Nephron progenitor cell (in vitro differentiated cells): Measurements from ENCODE around the gene THBS4.

ENCODE experiments used
- DNase-seq: peaks from one replicate; pipeline ENCODE4 v3.0.0; 2021
- H3K27ac Mint-ChIP-seq: 2 replicates; pipeline ENCODE4 v1.8.0; 2021; ENCODE audit warnings: mild to moderate bottlenecking, moderate library complexity, mixed read lengths
- H3K27me3 Mint-ChIP-seq: 2 replicates; pipeline ENCODE4 v1.8.0; 2021; ENCODE audit warnings: mild to moderate bottlenecking, low read depth, mixed read lengths; ENCODE audit not compliant: poor library complexity
- H3K36me3 Mint-ChIP-seq: 2 replicates; pipeline ENCODE4 v1.8.0; 2021; ENCODE audit warnings: low read depth, mixed read lengths
- H3K4me1 Mint-ChIP-seq: 2 replicates; pipeline ENCODE4 v1.8.0; 2021; ENCODE audit warnings: mixed read lengths
- H3K4me3 Mint-ChIP-seq: 2 replicates; pipeline ENCODE4 v1.8.0; 2021; ENCODE audit warnings: mild to moderate bottlenecking, moderate library complexity, mixed read lengths
- H3K9me3 Mint-ChIP-seq: 2 replicates; pipeline ENCODE4 v1.8.0; 2021; ENCODE audit warnings: mild to moderate bottlenecking, moderate library complexity, mixed read lengths
- CTCF ChIP-seq: fragments of 200-600 bp; sonication (generic); IDR thresholded peaks from 2 replicates; pipeline ENCODE4 v1.5.0; 2021; ENCODE audit warnings: antibody characterized with exemption

The THBS4 gene

GRCh38 chr5:80127116-80127552, 92.0 kb downstream of the THBS4 start:
- Mint-ChIP-seq H3K9me3 (peaks cover 34% of the 10 kb centered on the region), H3K4me1 (peaks cover 16% of the 10 kb centered on the region), H3K27me3 (no peaks in the 10 kb centered on the region), H3K36me3 (peaks cover 34% of the 10 kb centered on the region), H3K27ac (no peak overlapping the region), H3K4me3 (no peak overlapping the region)
- no peak for TF ChIP-seq CTCF
- no peak for DNase-seq

- Mint-ChIP-seq H3K27me3 (no peaks in the 10 kb centered on the region), H3K36me3 (peaks cover 42% of the 10 kb centered on the region), H3K4me3 (no peak overlapping the region), H3K27ac (peak overlapping the region; percentile 89), H3K9me3 (peaks cover 43% of the 10 kb centered on the region), H3K4me1 (peaks cover 16% of the 10 kb centered on the region)
- no peak for TF ChIP-seq CTCF
- DNase-seq: peak; percentile 32
Observed at GRCh38 chr5:80128141-80128540, 93.0 kb downstream of the THBS4 start.

GRCh38 chr5:80129146-80129545, 94.0 kb downstream of the THBS4 start:
- H3K4me1 Mint-ChIP-seq: peaks cover 16% of the 10 kb centered on the region
- H3K36me3 Mint-ChIP-seq: peaks cover 45% of the 10 kb centered on the region
- TF ChIP-seq CTCF: no peak
- H3K9me3 Mint-ChIP-seq: peaks cover 45% of the 10 kb centered on the region
- H3K27me3 Mint-ChIP-seq: no peaks in the 10 kb centered on the region
- DNase-seq: no peak
- H3K27ac Mint-ChIP-seq: no peak overlapping the region
- H3K4me3 Mint-ChIP-seq: no peak overlapping the region
